Erythroblast (primary cell): ENCODE data around the gene DCUN1D2.

Source experiments
- GATA1 ChIP-seq: IDR thresholded peaks from 2 replicates; pipeline ENCODE4 v1.6.1; 2011; ENCODE audit warnings: low read depth, mild to moderate bottlenecking, control low read depth, low read length, moderate library complexity
- POLR2A ChIP-seq: IDR thresholded peaks from 2 replicates; pipeline ENCODE4 v1.6.1; 2011; ENCODE audit warnings: mild to moderate bottlenecking, low read length

DNA sequence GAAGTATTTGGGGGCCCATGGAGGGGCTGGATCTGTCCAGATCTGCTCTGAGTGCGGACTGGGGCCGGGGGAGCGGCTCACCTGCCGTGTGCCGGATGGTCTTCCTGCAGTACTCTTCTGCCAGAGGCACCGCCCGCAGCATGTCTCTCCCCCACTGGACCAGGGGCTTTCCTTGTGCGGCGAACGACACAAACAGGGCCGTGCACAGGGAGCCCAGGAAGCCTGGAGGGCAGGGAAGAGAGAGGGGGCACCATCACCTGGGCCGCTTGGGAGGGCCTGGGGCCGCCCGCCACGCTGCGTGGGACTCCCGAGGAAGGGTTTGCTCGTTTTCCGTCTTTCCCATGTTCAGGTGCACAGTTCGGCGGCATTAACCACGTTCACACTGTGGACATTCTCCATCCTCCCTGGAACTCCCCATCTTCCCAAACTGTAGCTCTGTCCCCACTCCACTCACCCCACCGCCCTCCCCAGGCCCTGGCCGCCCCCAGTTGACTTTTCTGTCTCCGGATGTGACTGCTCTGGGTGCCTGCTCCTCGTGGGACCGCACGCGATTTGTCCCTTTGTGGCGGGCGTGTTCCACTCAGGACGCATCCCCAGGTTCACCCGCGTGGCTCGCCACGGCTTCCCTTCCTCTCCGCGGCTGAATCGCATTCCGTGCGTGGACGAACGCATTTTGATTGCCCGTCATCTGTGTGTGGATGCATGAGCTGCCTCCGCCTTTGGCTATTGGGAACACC lies 61.5 kb downstream of the DCUN1D2 start:
- TF ChIP-seq POLR2A = no peak
- no peak for TF ChIP-seq GATA1
